Right renal cortex interstitium (tissue), 3 donors: ENCODE results near the gene PABPC4L. TPM values are rescaled to one million over a fixed set of nuclear protein-coding genes. Genes with fewer than 3 reads are reported as not detected.
"Not testable (repeated sequence)": the region's sequence is repeated elsewhere in the genome, so short reads cannot be mapped to it uniquely, and the experiment has no call there.

ENCODE experiments used
- DNase-seq, 3 donors: peaks; one replicate each; pipeline ENCODE4 v3.0.0-alpha.2; 2013; ENCODE audit warnings: low read depth in 3 of 3, low spot score in 2 of 3
- polyA plus RNA-seq, 3 donors: library from polyadenylated mRNA; unstranded; fragments of 120-200 nt; gene quantifications; one replicate each; pipeline ENCODE4 v1.2.1, GENCODE V29; 2013; ENCODE audit not compliant: insufficient read length in 3 of 3

The PABPC4L gene
- polyA plus RNA-seq = 10 to 100 TPM; 10.0 to 11.9 (median 11.0) TPM

- peak; percentile 33 to 65 (median 56) for DNase-seq
Observed at GRCh38 chr4:134201216-134202161, at the start of gene PABPC4L. TSS of gene PABPC4L (minus strand) at chr4:134201789. CDS start at chr4:134201019, 770 bp downstream.

- DNase-seq = no peak
Observed at GRCh38 chr4:134251322-134251721, 49.7 kb upstream of the PABPC4L start.

DNA sequence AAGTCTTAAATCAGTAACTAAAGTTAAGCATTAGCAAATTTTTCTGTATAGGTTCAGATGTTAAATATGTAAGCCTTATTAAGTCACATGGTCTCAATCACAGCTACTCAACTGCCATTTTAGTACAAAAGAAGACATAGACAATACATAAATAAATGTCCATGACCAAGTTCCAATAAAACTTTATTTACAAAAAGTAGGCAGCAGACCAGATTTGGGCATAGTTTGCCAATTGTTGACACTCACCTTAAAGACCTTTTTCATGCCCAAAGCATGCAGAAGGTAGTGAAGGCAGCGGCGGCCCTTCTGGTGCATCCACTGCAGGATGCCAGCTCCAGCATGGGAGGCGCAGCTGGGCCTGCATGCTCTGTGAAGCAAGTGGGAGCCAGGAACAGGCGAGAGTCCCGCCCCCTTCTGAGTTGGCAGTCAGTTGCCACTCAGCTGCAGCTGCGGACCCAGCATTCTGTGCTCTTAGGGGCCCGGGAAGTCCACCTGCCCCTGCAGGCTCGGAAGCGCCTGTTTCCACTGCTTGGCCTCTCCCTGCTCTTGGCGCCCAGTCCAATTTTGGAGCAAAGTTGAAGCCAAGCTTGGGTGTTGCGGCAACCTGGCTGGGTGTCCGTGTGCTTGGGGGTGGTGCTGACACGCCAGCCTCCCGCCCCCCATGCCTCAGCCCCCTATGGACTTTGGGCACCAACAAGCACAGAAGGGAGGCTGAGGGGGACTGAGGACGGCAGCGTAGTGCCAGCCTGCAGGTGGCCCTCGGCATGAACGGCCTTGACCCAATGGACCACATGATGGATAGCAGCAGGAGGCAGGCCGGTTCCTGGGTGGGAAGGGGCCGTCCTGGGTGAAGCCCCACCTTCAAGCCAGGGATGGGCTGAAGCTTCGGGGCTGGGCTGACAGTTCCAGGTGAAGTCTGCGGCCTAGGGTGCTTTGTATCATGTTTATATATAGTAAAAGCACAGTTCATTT, 42.4 kb upstream of the PABPC4L start:
- no peak for DNase-seq

GRCh38 chr4:134219043-134219442, 17.5 kb upstream of the PABPC4L start:
- DNase-seq = no peak

DNA sequence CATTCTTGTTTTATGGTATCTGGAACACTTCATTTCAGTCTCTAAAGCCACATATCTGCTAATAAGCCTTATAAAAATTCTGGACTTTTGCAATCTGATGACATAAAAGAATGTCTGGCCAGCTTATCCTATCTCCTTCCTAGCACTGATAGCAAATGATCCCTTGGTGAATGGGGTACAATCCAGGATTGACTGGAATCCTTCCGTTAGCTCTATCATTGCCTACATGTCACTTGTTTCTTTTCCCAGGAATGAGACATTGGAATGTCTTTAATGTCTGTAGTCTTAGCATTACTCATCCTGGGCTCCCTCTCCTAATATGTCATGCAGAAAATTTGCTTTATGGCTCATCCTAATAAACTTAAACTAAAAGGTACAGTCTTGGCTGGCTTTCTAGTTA, 14.8 kb upstream of the PABPC4L start:
- DNase-seq = no peak

- DNase-seq = no peak
Observed at GRCh38 chr4:134215620-134216344, 14.2 kb upstream of the PABPC4L start.

GRCh38 chr4:134207955-134208354, 6.4 kb upstream of the PABPC4L start:
- DNase-seq = not testable (repeated sequence)

- no peak for DNase-seq
Observed at GRCh38 chr4:134202166-134202956, 772 bp upstream of the PABPC4L start.

DNA sequence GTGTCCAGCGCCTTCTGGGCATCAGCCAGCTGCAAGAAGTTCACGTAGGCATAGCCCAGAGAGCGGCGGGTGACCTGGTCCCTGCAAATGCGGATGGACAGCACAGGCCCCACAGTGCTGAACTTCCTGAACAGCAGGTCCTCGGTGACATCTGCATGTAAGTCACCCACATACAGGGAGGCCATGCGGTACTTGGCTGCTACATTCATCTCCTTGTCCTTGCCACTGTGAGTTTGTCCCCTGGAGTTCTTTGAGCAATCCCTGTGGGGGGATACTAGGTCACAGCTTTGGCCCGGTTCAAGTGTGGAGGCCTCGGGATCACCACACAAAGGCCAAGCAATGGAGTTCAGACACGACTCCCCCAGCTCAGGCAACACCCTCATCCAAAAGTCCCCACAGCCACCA, 776 bp downstream of the PABPC4L start:
- peak in 2 of 3 donors; percentile 25 to 31 for DNase-seq

DNA sequence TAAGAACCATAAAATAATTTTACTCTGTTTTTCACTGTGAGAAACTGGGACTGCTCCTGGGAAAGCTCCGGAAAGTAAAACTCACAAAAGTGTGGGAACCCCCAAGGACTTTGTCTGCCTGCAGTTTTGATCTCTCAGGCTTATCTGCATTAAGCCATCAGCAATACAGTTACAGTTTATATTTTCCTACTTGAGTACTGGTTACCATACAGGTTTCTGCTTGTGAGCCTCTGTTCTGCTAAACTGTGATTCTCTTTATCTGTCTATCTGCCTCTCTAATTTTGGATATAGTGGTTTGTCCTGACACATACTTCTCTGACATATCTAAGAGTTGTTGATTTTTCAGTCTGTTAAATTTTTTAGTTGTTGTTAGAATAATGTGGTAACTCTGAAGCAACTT, 11.6 kb downstream of the PABPC4L start:
- DNase-seq = no peak

GRCh38 chr4:134189480-134189879, 12.1 kb downstream of the PABPC4L start:
- DNase-seq = no peak

- DNase-seq = no peak
Observed at GRCh38 chr4:134178706-134179105, 22.9 kb downstream of the PABPC4L start.

- no peak for DNase-seq
Observed at GRCh38 chr4:134174271-134174670, 27.3 kb downstream of the PABPC4L start.

- DNase-seq = no peak
Observed at GRCh38 chr4:134160211-134160610, 41.4 kb downstream of the PABPC4L start.

DNA sequence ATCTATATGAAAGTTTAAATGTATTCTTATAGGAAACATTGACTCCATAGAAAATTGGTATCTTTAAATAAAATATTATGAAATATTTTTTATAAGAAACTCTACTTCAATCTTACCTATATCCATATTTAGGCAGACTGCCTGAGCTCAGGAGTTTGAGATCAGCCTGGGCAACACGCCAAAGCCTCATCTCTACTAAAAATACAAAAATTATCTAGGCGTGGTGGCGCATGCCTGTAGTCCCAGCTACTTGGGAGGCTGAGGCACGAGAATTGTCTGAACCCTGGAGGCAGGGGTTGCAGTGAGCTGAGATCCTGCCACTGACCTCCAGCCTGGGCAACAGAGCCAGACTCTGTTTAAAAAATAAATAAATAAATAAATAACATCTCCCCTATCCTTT, 47.5 kb downstream of the PABPC4L start:
- DNase-seq = no peak

DNA sequence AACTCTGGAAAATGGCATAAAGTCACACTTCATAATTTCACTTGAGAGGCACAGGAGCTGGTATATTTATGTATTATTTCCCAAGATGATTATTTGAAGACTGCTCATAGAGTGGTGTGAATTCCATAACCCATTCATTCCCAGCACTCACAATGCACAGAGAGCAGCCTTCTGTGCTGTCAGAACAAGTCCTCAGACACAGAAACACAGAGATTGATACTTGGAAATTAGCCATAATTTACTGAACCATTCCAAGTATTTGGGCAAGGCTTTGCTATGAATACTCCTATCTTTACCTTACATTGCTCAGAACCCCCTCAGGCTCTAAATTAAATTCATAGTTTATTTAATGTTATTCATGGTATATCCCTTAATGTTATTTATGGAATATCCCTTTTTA, 53.6 kb downstream of the PABPC4L start:
- DNase-seq = no peak
